HepG2 (cell line): Measurements from ENCODE around the gene B3GNT5. TPM values are rescaled to one million over a fixed set of nuclear protein-coding genes. Genes with fewer than 3 reads are reported as not detected.

ENCODE experiments used
- ARNT2 ChIP-seq: sonication (generic); formaldehyde crosslinking; IDR thresholded peaks from 2 replicates; pipeline ENCODE4 v1.8.0; 2022; ENCODE audit warnings: mild to moderate bottlenecking, low read depth, missing genetic modification reagents, moderate library complexity
- FOXA3 ChIP-seq: IDR thresholded peaks from 2 replicates; pipeline ENCODE4 v1.6.1; 2016; ENCODE audit warnings: missing genetic modification reagents, missing compliant biosample characterization
- GABPB1 ChIP-seq: IDR thresholded peaks from 2 replicates; pipeline ENCODE4 v1.6.1; 2016; ENCODE audit warnings: mild to moderate bottlenecking, missing genetic modification reagents, moderate library complexity, missing compliant biosample characterization
- IRX3 ChIP-seq: sonication (generic); formaldehyde crosslinking; IDR thresholded peaks from 2 replicates; pipeline ENCODE4 v1.8.1; 2023; ENCODE audit warnings: mild to moderate bottlenecking, low read depth, missing genetic modification reagents, borderline replicate concordance
- KDM5B ChIP-seq: sonication (generic); formaldehyde crosslinking; IDR thresholded peaks from 2 replicates; pipeline ENCODE4 v1.4.0; 2020; ENCODE audit warnings: missing genetic modification reagents, mild to moderate bottlenecking, borderline replicate concordance
- MEF2D ChIP-seq: sonication (generic); formaldehyde crosslinking; IDR thresholded peaks from 2 replicates; pipeline ENCODE4 v1.5.1; 2020; ENCODE audit warnings: mild to moderate bottlenecking, missing genetic modification reagents
- NFE2L1 ChIP-seq: sonication (generic); formaldehyde crosslinking; IDR thresholded peaks from 2 replicates; pipeline ENCODE4 v1.4.0; 2020; ENCODE audit warnings: missing genetic modification reagents, mild to moderate bottlenecking, borderline replicate concordance
- SIN3B ChIP-seq: fragments of 150-350 bp; IDR thresholded peaks from 2 replicates; pipeline ENCODE4 v1.6.1; 2014; ENCODE audit warnings: low read length
- SRSF4 ChIP-seq: fragments of 200-400 bp; formaldehyde crosslinking; IDR thresholded peaks from one replicate; pipeline ENCODE4 v1.6.1; 2018; ENCODE audit warnings: mild to moderate bottlenecking, low read depth, low read length, moderate library complexity; ENCODE audit not compliant: poor library complexity, severe bottlenecking
- TOE1 ChIP-seq: sonication (generic); formaldehyde crosslinking; IDR thresholded peaks from 2 replicates; pipeline ENCODE4 v1.4.0; 2020; ENCODE audit warnings: mild to moderate bottlenecking, missing genetic modification reagents
- ZNF562 ChIP-seq: sonication (generic); formaldehyde crosslinking; IDR thresholded peaks from 2 replicates; pipeline ENCODE4 v1.8.0; 2022; ENCODE audit warnings: missing genetic modification reagents, borderline replicate concordance
- ZNF605 ChIP-seq: sonication (generic); formaldehyde crosslinking; IDR thresholded peaks from 2 replicates; pipeline ENCODE4 v1.8.0; 2022; ENCODE audit warnings: mild to moderate bottlenecking, missing genetic modification reagents
- ZNF629 ChIP-seq: sonication (generic); formaldehyde crosslinking; conservative IDR thresholded peaks from 2 replicates; pipeline ENCODE4 v1.5.0; 2020; ENCODE audit warnings: missing genetic modification reagents
- ZNF816 ChIP-seq: sonication (generic); formaldehyde crosslinking; IDR thresholded peaks from 2 replicates; pipeline ENCODE4 v1.8.0; 2022; ENCODE audit warnings: missing genetic modification reagents, mild to moderate bottlenecking, borderline replicate concordance
- ZSCAN21 ChIP-seq: sonication (generic); formaldehyde crosslinking; IDR thresholded peaks from 2 replicates; pipeline ENCODE4 v1.8.0; 2022; ENCODE audit warnings: mild to moderate bottlenecking, missing genetic modification reagents, moderate library complexity, borderline replicate concordance
- polyA plus RNA-seq, 8 experiments: library from polyadenylated mRNA; depleted of rRNA in 3 of 8; stranded (reverse) in 7 of 8; unstranded in 1 of 8; fragments of >200 nt; fragmentation: Illumina TruSeq in 4 of 8; extraction: Trizol in 4 of 8; gene quantifications; 2 replicates each; pipeline versions ENCODE4 v1.2.1 to v1.2.3, GENCODE V29; 2011 to 2016; ENCODE audit warnings: low read depth in 4 of 8, missing spikeins in 1 of 8, mixed read lengths in 1 of 8; ENCODE audit not compliant: insufficient read depth in 1 of 8
- total RNA-seq, 5 experiments: library from RNA; depleted of rRNA; stranded (reverse); fragments of >200 nt; fragmentation: Illumina TruSeq; extraction: Trizol; gene quantifications; 2 replicates each; pipeline ENCODE4 v1.2.3, GENCODE V29; 2016; ENCODE audit warnings: low read depth in 1 of 5
- TF ChIP-seq, protein P1 (sequence below): sonication (generic); formaldehyde crosslinking; IDR thresholded peaks from 2 replicates; pipeline ENCODE4 v1.4.0; 2020; ENCODE audit warnings: missing genetic modification reagents
- TF ChIP-seq, protein P2 (sequence below): IDR thresholded peaks from 2 replicates; pipeline ENCODE4 v1.6.1; 2016
- TF ChIP-seq, protein P3 (sequence below): sonication (generic); formaldehyde crosslinking; IDR thresholded peaks from 2 replicates; pipeline ENCODE4 v1.4.0; 2020; ENCODE audit warnings: missing genetic modification reagents

Gene B3GNT5
- total and polyA plus RNA-seq, 2 of the 13 experiments (the other 11 are each of a cell fraction or from before 2014, with no cell fraction given) = not detected

DNA sequence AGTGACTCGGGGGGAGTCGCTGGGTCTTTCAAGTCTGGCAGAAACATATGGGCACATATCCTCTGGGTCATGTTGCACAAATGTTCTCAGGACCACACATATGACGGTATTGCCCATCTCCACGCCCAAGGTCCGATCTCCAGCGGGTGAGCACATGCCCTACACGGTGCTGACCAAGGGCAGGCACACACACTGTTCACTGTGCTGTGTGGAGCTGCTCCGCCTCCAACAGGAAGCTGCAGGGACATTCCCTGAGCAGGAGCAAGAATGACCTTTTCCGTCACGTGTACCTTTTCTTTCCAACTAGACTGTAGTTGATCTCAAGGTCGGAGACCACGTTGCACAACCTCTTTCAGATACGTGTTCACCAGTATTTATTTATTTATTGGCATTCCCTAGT is 41.7 kb upstream of the B3GNT5 start (continued):
- TF ChIP-seq, protein P1, sequence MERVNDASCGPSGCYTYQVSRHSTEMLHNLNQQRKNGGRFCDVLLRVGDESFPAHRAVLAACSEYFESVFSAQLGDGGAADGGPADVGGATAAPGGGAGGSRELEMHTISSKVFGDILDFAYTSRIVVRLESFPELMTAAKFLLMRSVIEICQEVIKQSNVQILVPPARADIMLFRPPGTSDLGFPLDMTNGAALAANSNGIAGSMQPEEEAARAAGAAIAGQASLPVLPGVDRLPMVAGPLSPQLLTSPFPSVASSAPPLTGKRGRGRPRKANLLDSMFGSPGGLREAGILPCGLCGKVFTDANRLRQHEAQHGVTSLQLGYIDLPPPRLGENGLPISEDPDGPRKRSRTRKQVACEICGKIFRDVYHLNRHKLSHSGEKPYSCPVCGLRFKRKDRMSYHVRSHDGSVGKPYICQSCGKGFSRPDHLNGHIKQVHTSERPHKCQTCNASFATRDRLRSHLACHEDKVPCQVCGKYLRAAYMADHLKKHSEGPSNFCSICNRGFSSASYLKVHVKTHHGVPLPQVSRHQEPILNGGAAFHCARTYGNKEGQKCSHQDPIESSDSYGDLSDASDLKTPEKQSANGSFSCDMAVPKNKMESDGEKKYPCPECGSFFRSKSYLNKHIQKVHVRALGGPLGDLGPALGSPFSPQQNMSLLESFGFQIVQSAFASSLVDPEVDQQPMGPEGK (CRISPR knock-in tag) = peak; percentile 30; the same call in 1 of the 2 replicates
- TF ChIP-seq IRX3 (CRISPR knock-in tag) (no peak), GABPB1 (peak; percentile 82), FOXA3 (peak; percentile 75), ZNF562 (CRISPR knock-in tag) (no peak), ZNF605 (CRISPR knock-in tag) (peak; percentile 58), MEF2D (CRISPR knock-in tag) (peak; percentile 63; the same call in 1 of the 2 replicates), NFE2L1 (no peak), ZSCAN21 (CRISPR knock-in tag) (peak; percentile 56; the same call in 1 of the 2 replicates), TOE1 (CRISPR knock-in tag) (no peak), SIN3B (no peak), ZNF629 (CRISPR knock-in tag) (no peak), ZNF816 (CRISPR knock-in tag) (no peak), KDM5B (CRISPR knock-in tag) (no peak), ARNT2 (CRISPR knock-in tag) (no peak), SRSF4 (no peak)
- TF ChIP-seq, protein P2, sequence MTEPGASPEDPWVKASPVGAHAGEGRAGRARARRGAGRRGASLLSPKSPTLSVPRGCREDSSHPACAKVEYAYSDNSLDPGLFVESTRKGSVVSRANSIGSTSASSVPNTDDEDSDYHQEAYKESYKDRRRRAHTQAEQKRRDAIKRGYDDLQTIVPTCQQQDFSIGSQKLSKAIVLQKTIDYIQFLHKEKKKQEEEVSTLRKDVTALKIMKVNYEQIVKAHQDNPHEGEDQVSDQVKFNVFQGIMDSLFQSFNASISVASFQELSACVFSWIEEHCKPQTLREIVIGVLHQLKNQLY = peak; percentile 96
- TF ChIP-seq, protein P3, sequence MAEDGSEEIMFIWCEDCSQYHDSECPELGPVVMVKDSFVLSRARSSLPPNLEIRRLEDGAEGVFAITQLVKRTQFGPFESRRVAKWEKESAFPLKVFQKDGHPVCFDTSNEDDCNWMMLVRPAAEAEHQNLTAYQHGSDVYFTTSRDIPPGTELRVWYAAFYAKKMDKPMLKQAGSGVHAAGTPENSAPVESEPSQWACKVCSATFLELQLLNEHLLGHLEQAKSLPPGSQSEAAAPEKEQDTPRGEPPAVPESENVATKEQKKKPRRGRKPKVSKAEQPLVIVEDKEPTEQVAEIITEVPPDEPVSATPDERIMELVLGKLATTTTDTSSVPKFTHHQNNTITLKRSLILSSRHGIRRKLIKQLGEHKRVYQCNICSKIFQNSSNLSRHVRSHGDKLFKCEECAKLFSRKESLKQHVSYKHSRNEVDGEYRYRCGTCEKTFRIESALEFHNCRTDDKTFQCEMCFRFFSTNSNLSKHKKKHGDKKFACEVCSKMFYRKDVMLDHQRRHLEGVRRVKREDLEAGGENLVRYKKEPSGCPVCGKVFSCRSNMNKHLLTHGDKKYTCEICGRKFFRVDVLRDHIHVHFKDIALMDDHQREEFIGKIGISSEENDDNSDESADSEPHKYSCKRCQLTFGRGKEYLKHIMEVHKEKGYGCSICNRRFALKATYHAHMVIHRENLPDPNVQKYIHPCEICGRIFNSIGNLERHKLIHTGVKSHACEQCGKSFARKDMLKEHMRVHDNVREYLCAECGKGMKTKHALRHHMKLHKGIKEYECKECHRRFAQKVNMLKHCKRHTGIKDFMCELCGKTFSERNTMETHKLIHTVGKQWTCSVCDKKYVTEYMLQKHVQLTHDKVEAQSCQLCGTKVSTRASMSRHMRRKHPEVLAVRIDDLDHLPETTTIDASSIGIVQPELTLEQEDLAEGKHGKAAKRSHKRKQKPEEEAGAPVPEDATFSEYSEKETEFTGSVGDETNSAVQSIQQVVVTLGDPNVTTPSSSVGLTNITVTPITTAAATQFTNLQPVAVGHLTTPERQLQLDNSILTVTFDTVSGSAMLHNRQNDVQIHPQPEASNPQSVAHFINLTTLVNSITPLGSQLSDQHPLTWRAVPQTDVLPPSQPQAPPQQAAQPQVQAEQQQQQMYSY (CRISPR knock-in tag) = no peak
